ENCODE data around the gene SLC25A23.

The SLC25A23 gene

GRCh38 chr19:6494438-6495036 lies 34.9 kb upstream of the SLC25A23 start:
- no peak for DNase-seq (ENCODE audit: low read depth)
- Histone ChIP-seq H3K9ac (ENCODE audit: low read length) (no peak overlapping the region), H3K4me1 (ENCODE audit: control insufficient read depth, insufficient read depth, low read length) (no peaks in the 10 kb centered on the region), H3K9me3 (ENCODE audit: control insufficient read depth, low read length) (peaks cover 12% of the 10 kb centered on the region), H3K36me3 (ENCODE audit: control insufficient read depth, insufficient read depth, low read length, severe bottlenecking) (no peaks in the 10 kb centered on the region), H3K4me3 (ENCODE audit: low read length) (no peak overlapping the region), H3K27me3 (replicated peaks; ENCODE audit: control insufficient read depth, insufficient read depth, low read length) (peaks cover 24% of the 10 kb centered on the region)

GRCh38 chr19:6491802-6492592 lies 32.4 kb upstream of the SLC25A23 start:
- no peaks in the 10 kb centered on the region for H3K36me3 ChIP-seq (ENCODE audit: control insufficient read depth, insufficient read depth, low read length, severe bottlenecking)
- peaks cover 15% of the 10 kb centered on the region for H3K27me3 ChIP-seq (replicated peaks; ENCODE audit: control insufficient read depth, insufficient read depth, low read length)
- H3K4me1 ChIP-seq (ENCODE audit: control insufficient read depth, insufficient read depth, low read length) = no peaks in the 10 kb centered on the region
- H3K9ac ChIP-seq (ENCODE audit: low read length) = no peak overlapping the region
- no peak overlapping the region for H3K4me3 ChIP-seq (ENCODE audit: low read length)
- H3K9me3 ChIP-seq (ENCODE audit: control insufficient read depth, low read length) = peaks cover 12% of the 10 kb centered on the region
- no peak for DNase-seq (ENCODE audit: low read depth)

- H3K36me3 ChIP-seq (ENCODE audit: control insufficient read depth, insufficient read depth, low read length, severe bottlenecking) = no peaks in the 10 kb centered on the region
- H3K9me3 ChIP-seq (ENCODE audit: control insufficient read depth, low read length) = peaks cover 12% of the 10 kb centered on the region
- H3K27me3 ChIP-seq (replicated peaks; ENCODE audit: control insufficient read depth, insufficient read depth, low read length) = peaks cover 15% of the 10 kb centered on the region
- H3K4me1 ChIP-seq (ENCODE audit: control insufficient read depth, insufficient read depth, low read length) = peaks cover 1% of the 10 kb centered on the region
- H3K4me3 ChIP-seq (ENCODE audit: low read length) = no peak overlapping the region
- no peak for DNase-seq (ENCODE audit: low read depth)
- H3K9ac ChIP-seq (ENCODE audit: low read length) = no peak overlapping the region
Measured at GRCh38 chr19:6490134-6490533, 30.5 kb upstream of the SLC25A23 start.

- Histone ChIP-seq H3K9me3 (ENCODE audit: control insufficient read depth, low read length) (peaks cover 12% of the 10 kb centered on the region), H3K36me3 (ENCODE audit: control insufficient read depth, insufficient read depth, low read length, severe bottlenecking) (no peaks in the 10 kb centered on the region), H3K4me3 (ENCODE audit: low read length) (no peak overlapping the region), H3K27me3 (replicated peaks; ENCODE audit: control insufficient read depth, insufficient read depth, low read length) (peaks cover 15% of the 10 kb centered on the region), H3K4me1 (ENCODE audit: control insufficient read depth, insufficient read depth, low read length) (peaks cover 3% of the 10 kb centered on the region), H3K9ac (ENCODE audit: low read length) (no peak overlapping the region)
- no peak for DNase-seq (ENCODE audit: low read depth)
Measured at GRCh38 chr19:6489278-6490061, 29.9 kb upstream of the SLC25A23 start.

- peaks cover 3% of the 10 kb centered on the region for H3K4me1 ChIP-seq (ENCODE audit: control insufficient read depth, insufficient read depth, low read length)
- no peaks in the 10 kb centered on the region for H3K36me3 ChIP-seq (ENCODE audit: control insufficient read depth, insufficient read depth, low read length, severe bottlenecking)
- peaks cover 12% of the 10 kb centered on the region for H3K27me3 ChIP-seq (replicated peaks; ENCODE audit: control insufficient read depth, insufficient read depth, low read length)
- H3K4me3 ChIP-seq (ENCODE audit: low read length) = no peak overlapping the region
- no peak for DNase-seq (ENCODE audit: low read depth)
- H3K9ac ChIP-seq (ENCODE audit: low read length) = no peak overlapping the region
- H3K9me3 ChIP-seq (ENCODE audit: control insufficient read depth, low read length) = no peaks in the 10 kb centered on the region
Measured at GRCh38 chr19:6484831-6485230, 25.2 kb upstream of the SLC25A23 start.

GRCh38 chr19:6484230-6484629 lies 24.6 kb upstream of the SLC25A23 start:
- no peaks in the 10 kb centered on the region for H3K36me3 ChIP-seq (ENCODE audit: control insufficient read depth, insufficient read depth, low read length, severe bottlenecking)
- H3K9me3 ChIP-seq (ENCODE audit: control insufficient read depth, low read length) = no peaks in the 10 kb centered on the region
- H3K27me3 ChIP-seq (replicated peaks; ENCODE audit: control insufficient read depth, insufficient read depth, low read length) = peaks cover 7% of the 10 kb centered on the region
- peaks cover 3% of the 10 kb centered on the region for H3K4me1 ChIP-seq (ENCODE audit: control insufficient read depth, insufficient read depth, low read length)
- no peak overlapping the region for H3K9ac ChIP-seq (ENCODE audit: low read length)
- DNase-seq (ENCODE audit: low read depth) = no peak
- no peak overlapping the region for H3K4me3 ChIP-seq (ENCODE audit: low read length)

- Histone ChIP-seq H3K27me3 (replicated peaks; ENCODE audit: control insufficient read depth, insufficient read depth, low read length) (peaks cover 6% of the 10 kb centered on the region), H3K4me3 (ENCODE audit: low read length) (no peak overlapping the region), H3K9me3 (ENCODE audit: control insufficient read depth, low read length) (no peaks in the 10 kb centered on the region), H3K4me1 (ENCODE audit: control insufficient read depth, insufficient read depth, low read length) (peaks cover 3% of the 10 kb centered on the region), H3K36me3 (ENCODE audit: control insufficient read depth, insufficient read depth, low read length, severe bottlenecking) (no peaks in the 10 kb centered on the region), H3K9ac (ENCODE audit: low read length) (no peak overlapping the region)
- no peak for DNase-seq (ENCODE audit: low read depth)
Measured at GRCh38 chr19:6483235-6483634, 23.6 kb upstream of the SLC25A23 start.

- DNase-seq (ENCODE audit: low read depth) = no peak
- H3K4me3 ChIP-seq (ENCODE audit: low read length) = no peak overlapping the region
- no peaks in the 10 kb centered on the region for H3K9me3 ChIP-seq (ENCODE audit: control insufficient read depth, low read length)
- H3K36me3 ChIP-seq (ENCODE audit: control insufficient read depth, insufficient read depth, low read length, severe bottlenecking) = no peaks in the 10 kb centered on the region
- peaks cover 3% of the 10 kb centered on the region for H3K4me1 ChIP-seq (ENCODE audit: control insufficient read depth, insufficient read depth, low read length)
- H3K9ac ChIP-seq (ENCODE audit: low read length) = no peak overlapping the region
- H3K27me3 ChIP-seq (replicated peaks; ENCODE audit: control insufficient read depth, insufficient read depth, low read length) = peaks cover 6% of the 10 kb centered on the region
Measured at GRCh38 chr19:6482343-6482686, 22.7 kb upstream of the SLC25A23 start.

- no peak within 1 kb of the TSS for H3K9ac ChIP-seq (ENCODE audit: low read length)
- peaks cover 3% of the 10 kb centered on the region for H3K4me1 ChIP-seq (ENCODE audit: control insufficient read depth, insufficient read depth, low read length)
- H3K4me3 ChIP-seq (ENCODE audit: low read length) = no peak within 1 kb of the TSS
- H3K36me3 ChIP-seq (ENCODE audit: control insufficient read depth, insufficient read depth, low read length, severe bottlenecking) = no peaks in the 10 kb centered on the region
- no peaks in the 10 kb centered on the region for H3K9me3 ChIP-seq (ENCODE audit: control insufficient read depth, low read length)
- peak; percentile 14 for DNase-seq (ENCODE audit: low read depth)
- H3K27me3 ChIP-seq (replicated peaks; ENCODE audit: control insufficient read depth, insufficient read depth, low read length) = peaks cover 10% of the 10 kb centered on the region
Measured at GRCh38 chr19:6481541-6482342, 22.1 kb upstream of the SLC25A23 start, which contains the start of gene DENND1C. TSS of gene DENND1C (minus strand) at chr19:6481787. CDS start at chr19:6481695, 92 bp downstream.

GRCh38 chr19:6480848-6481415 lies 21.3 kb upstream of the SLC25A23 start:
- Histone ChIP-seq H3K4me3 (ENCODE audit: low read length) (no peak overlapping the region), H3K36me3 (ENCODE audit: control insufficient read depth, insufficient read depth, low read length, severe bottlenecking) (no peaks in the 10 kb centered on the region), H3K27me3 (replicated peaks; ENCODE audit: control insufficient read depth, insufficient read depth, low read length) (peaks cover 18% of the 10 kb centered on the region), H3K9ac (ENCODE audit: low read length) (no peak overlapping the region), H3K4me1 (ENCODE audit: control insufficient read depth, insufficient read depth, low read length) (peaks cover 3% of the 10 kb centered on the region), H3K9me3 (ENCODE audit: control insufficient read depth, low read length) (no peaks in the 10 kb centered on the region)
- DNase-seq (ENCODE audit: low read depth) = no peak
